ENCODE data around the gene TM9SF1.

TM9SF1 gene

GRCh38 chr14:24196071-24197055 is 1.1 kb upstream of the TM9SF1 start:
- no peak for DNase-seq

DNA sequence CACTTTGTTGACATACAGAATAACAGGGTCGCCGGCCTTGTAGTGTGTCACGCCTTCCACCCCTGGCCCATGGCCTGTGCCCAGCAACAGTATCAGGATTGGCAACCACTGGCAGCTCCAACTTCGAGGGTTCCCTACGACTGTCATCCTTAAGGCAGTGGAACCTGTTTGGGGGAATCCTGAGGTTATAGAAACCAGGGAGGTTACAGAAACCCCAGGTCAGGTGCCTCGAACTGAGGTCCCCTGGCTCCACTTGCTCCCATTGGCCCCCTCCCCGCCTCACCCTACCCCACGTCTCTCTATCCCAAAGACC is 412 bp downstream of the TM9SF1 start:
- DNase-seq = no peak

GRCh38 chr14:24194186-24194872 is 912 bp downstream of the TM9SF1 start:
- no peak for DNase-seq

DNA sequence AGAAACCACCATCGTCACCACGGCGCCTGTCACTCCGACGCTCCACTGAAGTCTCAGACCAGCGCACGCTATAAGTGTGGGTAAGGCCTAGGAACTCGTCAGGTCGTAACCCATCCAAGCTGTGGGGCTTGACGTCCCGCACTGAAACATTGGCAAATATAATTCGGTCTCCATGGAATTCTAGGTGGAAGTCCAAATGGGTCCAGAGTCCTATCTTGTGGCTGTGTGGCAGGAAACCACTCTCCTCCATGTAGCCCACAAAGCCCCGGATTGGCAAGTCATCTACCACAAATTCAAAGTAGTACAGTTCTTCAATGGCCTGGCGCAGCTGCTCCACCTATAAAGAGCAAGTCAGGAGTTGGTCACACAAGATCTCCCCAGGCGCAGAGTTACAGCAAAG is 2.3 kb downstream of the TM9SF1 start:
- no peak for DNase-seq

DNA sequence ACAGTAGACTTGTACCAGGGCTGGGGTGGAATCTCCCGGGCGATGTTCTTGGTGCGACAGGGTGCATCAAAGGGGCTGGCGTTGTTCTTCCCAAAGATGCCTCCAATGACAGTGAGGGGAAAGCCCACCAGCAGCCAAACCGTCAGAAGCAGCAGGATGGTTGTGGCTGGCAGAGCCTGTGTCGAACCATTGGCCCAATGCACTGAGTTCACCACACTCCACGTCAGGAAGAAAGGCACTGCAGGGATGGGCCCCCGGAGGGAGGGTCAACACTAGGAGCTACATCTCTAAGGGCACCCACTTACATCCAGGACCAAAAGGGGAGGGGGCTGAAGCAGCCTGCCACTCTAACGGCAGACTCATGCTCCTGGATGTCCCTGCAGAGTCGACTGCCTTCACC is 4.8 kb downstream of the TM9SF1 start:
- DNase-seq = no peak

DNA sequence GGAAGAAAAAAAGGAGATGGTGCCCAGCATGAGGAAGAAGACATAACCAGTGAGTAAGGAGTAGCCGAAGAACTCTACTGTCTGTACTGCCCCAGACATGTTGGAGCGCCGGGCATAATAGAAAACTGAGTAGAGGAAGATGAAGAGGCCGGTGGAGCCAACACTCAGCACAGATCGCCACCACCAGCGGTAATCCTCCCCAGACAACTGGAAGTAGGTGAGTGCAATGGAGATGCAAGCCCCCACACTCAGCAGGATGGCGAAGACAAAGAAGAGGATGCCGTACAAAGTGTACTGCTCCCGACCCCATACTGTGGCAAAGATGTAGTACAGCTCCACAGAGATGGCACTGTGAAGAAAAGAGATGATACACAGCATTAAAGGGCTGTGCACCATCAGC is 5.8 kb downstream of the TM9SF1 start:
- DNase-seq = no peak

DNA sequence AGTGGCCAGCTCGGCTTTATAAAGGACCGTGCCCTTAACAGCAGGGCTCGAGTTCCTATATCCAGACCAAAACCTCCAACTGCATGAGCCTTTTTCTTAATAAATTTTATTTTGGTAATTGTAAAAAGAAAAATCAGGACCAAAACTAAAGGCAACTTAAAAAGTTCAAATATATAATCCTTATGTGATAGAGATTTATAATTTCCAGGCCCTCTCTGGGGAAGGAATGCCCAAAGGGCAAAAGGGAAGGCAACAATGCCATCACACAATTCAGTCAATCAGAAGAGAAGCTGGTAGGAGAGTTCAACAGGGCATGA is 6.2 kb downstream of the TM9SF1 start:
- no peak for DNase-seq

DNA sequence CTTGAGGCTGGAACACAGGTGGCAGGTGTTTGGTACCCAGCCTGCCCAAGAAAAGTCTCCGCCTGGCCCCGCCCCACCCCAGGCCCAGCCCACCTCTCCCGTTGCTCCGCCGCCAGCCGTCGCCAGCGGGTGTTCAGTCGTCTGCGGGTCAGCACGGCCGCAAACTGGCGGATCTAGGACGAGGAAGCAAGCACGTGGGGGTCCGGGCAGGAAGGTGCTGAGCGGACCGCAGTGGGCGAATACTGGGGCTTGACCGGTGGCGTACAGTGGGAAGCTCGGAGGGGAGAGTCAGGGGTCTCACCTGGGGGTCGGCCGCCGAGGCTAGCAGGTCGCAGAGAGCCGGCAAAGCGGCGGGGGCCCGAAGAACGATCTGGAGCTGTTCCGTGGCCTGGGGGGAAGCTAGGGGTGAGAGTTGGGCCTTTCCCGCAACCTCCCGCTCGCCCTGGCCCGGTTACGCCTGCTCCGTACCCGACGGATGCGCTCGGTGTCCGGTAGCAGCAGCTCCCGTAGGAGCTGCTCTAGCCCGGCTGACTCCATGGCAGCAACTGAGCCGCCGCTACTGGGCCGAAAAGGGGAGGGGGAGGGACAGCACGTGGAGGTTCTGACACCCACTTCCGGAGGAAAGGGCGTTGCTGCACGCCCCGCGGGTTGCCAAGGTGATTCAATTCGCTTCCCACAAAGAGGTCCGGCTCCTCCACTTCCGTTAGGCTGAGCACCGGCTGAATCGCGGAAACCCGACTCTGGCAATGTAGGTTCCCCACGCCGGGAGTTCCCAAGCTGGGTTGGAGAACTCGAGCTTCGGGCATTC is 6.8 kb downstream of the TM9SF1 start, which contains the start of gene IPO4:
Gene IPO4, minus strand, starts transcription at position 566 of the 808 bp plus-strand sequence. Its CDS starts 29 bp downstream, at position 537.
- peak; percentile 96 for DNase-seq

- no peak for DNase-seq
These were observed 7.7 kb downstream of the TM9SF1 start for GRCh38 chr14:24187539-24187915.

DNA sequence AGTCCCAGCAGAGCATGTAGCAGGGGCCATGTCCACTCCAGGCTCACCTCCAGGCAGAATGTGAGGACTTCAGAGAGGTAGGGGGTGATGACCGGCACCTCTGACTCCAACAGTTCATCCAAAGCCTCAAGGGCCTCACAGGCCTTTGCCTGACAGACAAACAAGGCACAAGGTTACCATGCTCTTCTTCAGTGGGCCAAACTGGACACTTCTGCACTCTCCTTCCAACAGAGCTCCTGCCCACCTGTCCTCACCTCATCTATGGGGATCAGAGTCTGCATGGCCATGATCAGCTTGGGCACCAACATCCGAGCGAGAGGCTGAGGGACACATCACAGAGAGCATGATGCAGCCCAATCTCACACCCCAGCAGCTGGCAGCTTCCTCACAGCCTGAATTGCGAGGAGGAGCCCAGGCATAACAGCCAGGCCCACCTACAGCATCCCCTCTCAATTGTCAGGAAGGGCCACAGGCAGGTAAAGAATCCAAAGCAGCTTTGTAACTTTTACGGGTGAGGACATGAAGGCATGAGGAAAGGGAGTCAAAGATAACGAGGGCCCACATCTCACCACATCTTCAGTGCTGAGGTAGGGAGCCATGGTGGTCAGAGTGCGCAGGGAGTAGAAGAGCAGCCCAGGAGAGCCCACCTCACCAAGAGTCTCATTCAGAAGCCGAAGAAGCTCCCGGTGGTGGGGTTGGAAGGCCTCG is 8.3 kb downstream of the TM9SF1 start:
- no peak for DNase-seq

GRCh38 chr14:24185741-24186140 is 9.5 kb downstream of the TM9SF1 start:
- DNase-seq = no peak

DNA sequence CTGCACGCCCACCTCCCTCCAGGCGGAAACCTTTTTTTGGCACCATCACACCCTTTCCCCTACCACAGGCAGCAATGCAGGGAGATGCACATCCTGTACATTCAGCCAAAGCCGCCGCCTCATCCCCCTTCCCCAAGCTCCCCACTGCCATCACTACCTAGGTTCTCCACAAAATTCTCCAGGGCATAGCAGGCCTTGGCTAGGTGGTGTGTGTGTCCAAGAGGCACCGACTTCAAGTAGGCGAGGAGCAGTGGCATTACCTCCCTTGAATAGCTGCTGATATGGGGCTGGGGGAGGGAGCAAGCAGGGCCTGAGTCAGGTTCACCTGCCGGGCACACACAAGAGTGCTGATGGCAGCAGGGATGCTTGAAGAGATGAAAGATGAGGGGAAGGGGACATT is 10.2 kb downstream of the TM9SF1 start:
- DNase-seq = no peak

GRCh38 chr14:24184104-24184970 is 10.9 kb downstream of the TM9SF1 start:
- DNase-seq = no peak

- no peak for DNase-seq
These were observed 12.2 kb downstream of the TM9SF1 start for GRCh38 chr14:24183014-24183481.

DNA sequence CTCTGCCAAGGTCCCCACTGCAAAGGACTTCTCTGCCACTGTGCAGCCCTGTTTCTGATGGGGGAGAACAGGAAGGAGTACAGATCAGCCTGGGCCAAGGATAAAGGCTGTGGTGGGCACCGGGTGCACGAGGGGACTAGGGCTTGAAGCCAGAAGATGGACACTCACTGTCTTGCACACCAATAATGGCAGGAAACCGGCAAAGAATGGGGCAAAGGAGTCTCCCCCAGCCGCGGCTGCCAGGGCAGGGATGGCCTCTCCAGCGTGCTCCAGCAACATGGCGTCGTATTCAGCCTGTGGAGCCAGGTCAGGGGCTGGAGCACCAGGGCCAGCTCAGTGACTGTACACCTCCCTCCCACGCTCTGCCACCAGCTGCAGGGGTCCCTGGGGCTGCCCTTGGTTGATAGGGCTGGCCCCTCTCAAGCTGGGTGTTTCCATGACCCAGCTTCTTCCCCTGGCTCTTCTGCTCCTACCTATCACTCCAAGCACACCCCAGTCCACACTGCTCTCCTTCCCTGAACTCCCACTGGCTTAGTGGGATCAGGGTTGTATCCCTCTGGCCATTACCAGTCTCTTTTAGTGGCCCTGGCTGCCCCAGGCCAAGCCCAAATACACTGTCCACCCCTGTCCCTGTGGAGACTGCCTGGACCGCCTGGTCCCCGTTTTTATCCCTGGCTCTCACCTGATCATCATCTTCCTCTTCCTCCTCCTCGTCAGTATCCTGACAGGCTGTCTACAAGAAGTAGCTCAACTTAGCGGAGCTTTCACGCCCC is 12.9 kb downstream of the TM9SF1 start:
- no peak for DNase-seq

DNA sequence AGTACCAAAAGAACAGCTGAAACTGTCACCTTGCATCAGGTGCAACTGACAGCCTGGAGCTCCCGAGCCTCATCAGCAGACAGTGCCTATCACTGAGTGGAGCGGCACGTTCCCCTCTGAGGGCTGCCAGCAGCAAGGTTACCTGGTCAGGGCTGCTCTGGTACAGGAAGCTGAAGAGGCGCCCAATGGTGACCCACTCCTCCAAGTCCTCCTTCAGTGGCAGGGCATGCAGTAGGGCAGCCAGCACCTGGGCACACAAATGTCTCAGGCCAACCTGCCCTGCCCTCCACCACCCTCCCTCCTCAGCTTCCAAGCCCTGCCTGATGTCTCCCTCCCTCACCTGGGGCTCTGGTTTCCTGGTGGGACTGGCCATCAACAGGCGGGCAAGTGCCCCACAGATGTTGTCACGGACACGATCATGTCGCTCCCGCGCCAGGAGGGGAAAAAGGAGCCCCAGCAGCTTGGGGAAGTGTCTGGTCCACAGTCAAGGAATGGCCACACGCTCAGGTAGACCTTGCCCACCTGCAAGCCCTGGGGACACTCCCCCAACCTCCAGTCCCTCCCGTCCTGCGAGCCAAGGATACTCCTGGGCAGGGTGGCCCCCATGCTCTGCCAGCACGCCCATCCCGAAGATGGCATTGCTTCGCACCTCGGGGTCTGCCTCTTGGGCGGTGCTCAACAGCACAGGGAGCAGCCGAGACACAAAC is 13.7 kb downstream of the TM9SF1 start:
- DNase-seq = no peak

DNA sequence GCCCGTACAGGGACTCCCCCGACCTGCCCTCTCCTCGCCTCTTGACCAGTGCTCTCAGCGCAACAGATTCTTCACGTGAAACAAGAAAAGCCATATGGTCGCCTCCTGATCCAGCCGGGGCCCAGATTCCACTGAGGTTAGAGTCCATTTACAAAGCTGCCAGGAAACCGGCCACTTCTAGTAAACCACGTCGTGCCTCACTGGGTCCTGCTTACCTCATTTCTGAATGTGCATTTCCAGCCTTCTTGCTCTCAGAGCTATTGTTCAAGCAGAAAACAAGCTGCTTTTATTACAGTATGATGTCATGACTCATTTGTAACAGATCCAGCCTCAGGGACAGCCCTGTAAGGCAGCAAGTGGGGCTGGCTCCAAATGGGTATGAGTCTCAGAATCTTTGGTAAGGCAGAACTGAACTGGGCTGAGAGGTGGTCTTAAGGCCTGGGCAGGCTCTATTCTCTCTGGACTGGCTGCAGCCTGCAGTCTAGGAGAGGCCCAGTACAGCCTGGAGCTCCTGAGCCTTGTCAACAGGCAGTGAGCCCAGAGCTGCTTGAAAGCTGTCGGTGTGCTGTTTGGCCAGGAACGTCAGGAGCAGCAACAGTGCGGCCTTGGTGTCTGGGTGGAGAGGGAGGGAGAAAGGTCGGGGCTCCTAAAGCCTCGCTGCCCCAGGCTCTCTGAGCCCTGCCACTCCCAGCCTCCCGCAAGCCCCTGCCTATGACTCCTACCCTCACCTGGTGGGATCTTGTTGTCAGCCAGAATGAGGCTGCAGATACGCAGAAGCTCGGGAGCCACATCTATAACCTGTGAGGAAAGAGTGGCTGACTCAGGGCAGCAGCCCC is 15.1 kb downstream of the TM9SF1 start:
- no peak for DNase-seq

DNA sequence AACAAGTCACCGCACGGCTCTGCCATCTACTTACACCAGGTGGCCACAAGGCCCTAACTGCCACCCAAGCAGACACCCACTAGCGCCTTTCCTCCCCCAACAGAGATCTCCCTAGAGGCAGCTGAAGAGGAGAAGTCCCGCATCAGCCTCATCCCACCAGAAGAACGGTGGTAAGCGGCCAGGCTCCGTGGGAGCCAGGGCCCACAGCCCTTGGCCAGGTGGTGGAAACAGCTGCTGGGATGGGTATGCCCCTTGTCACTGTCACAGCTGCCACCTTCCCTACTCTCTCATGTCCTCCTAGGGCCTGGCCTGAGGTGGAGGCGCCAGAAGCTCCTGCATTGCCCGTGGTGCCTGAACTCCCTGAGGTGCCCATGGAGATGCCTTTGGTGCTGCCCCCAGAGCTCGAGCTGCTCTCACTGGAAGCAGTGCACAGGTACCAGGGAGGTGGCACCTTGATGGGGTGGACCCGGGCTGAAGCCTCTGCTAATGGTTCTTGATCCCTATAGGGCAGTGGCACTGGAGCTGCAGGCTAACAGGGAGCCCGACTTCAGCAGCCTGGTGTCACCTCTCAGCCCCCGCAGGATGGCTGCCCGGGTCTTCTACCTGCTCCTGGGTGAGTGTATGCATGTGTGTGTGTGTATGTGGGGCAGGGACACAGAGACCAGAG is 15.8 kb downstream of the TM9SF1 start:
- no peak for DNase-seq
